ENCODE data around the gene PRTG.

- TF ChIP-seq CTCF (conservative IDR thresholded peaks at IDR 0.05 in 1 of 2, IDR thresholded peaks at IDR 0.05 in 1 of 2; ENCODE audit: low read depth in 1 of 2, low read length in 2 of 2) = no peak
- TF ChIP-seq EZH2 (IDR thresholded peaks at IDR 0.05; ENCODE audit: low read length, missing control alignments) = no peak
Measured at GRCh38 chr15:55586808-55587207, 156.1 kb downstream of the PRTG start.

Measured in fibroblast of lung (primary cell).